HT-29 (cell line): ENCODE measurements around the gene JARID2. TPM values are rescaled to one million over a fixed set of nuclear protein-coding genes. Genes with fewer than 3 reads are reported as not detected.
A peak's percentile ranks its signal among the peaks of the same experiment; 100 is the strongest.

Source experiments
- DNase-seq: peaks from one replicate; pipeline ENCODE4 v3.0.0-alpha.2; 2015; ENCODE audit warnings: low spot score
- total RNA-seq: library from RNA; depleted of rRNA; stranded (reverse); fragments of >200 nt; shearing (Covaris generic); gene quantifications from 2 replicates; pipeline ENCODE4 v1.2.3, GENCODE V29; 2014

Gene JARID2
- total RNA-seq, 1 experiment from 2014 or later = 6.7 TPM

GRCh38 chr6:15355683-15356099 lies 109.8 kb downstream of the JARID2 start:
- DNase-seq = no peak

- DNase-seq = no peak
Observed at GRCh38 chr6:15356179-15356578, 110.3 kb downstream of the JARID2 start.

GRCh38 chr6:15356937-15357336 lies 111.1 kb downstream of the JARID2 start:
- DNase-seq = no peak

- no peak for DNase-seq
Observed at GRCh38 chr6:15357782-15358181, 111.9 kb downstream of the JARID2 start.

- DNase-seq = no peak
Observed at GRCh38 chr6:15358579-15359327, 112.9 kb downstream of the JARID2 start.

- no peak for DNase-seq
Observed at GRCh38 chr6:15359335-15359862, 113.5 kb downstream of the JARID2 start.

GRCh38 chr6:15360300-15360699 lies 114.4 kb downstream of the JARID2 start:
- no peak for DNase-seq

GRCh38 chr6:15361197-15361596 lies 115.3 kb downstream of the JARID2 start:
- no peak for DNase-seq

- no peak for DNase-seq
Observed at GRCh38 chr6:15362274-15363160, 116.6 kb downstream of the JARID2 start.

GRCh38 chr6:15363164-15363522 lies 117.3 kb downstream of the JARID2 start:
- DNase-seq = no peak

GRCh38 chr6:15363523-15364400 lies 117.9 kb downstream of the JARID2 start:
- DNase-seq = no peak

- no peak for DNase-seq
Observed at GRCh38 chr6:15364401-15365037, 118.7 kb downstream of the JARID2 start.

- DNase-seq = peak; percentile 50
Observed at GRCh38 chr6:15365273-15365687, 119.4 kb downstream of the JARID2 start.

- DNase-seq = no peak
Observed at GRCh38 chr6:15366003-15366535, 120.2 kb downstream of the JARID2 start.

- DNase-seq = no peak
Observed at GRCh38 chr6:15366879-15367278, 121.0 kb downstream of the JARID2 start.

GRCh38 chr6:15368186-15368585 lies 122.3 kb downstream of the JARID2 start:
- DNase-seq = no peak

- no peak for DNase-seq
Observed at GRCh38 chr6:15368873-15369272, 123.0 kb downstream of the JARID2 start.

GRCh38 chr6:15369838-15370237 lies 124.0 kb downstream of the JARID2 start:
- no peak for DNase-seq

GRCh38 chr6:15370733-15371671 lies 125.1 kb downstream of the JARID2 start:
- DNase-seq = no peak

GRCh38 chr6:15372932-15373331 lies 127.1 kb downstream of the JARID2 start:
- DNase-seq = no peak
